ENCODE results near the gene DNAJB12.
"Not testable (repeated sequence)": the region's sequence is repeated elsewhere in the genome, so short reads cannot be mapped to it uniquely, and the experiment has no call there.

The DNAJB12 gene

DNA sequence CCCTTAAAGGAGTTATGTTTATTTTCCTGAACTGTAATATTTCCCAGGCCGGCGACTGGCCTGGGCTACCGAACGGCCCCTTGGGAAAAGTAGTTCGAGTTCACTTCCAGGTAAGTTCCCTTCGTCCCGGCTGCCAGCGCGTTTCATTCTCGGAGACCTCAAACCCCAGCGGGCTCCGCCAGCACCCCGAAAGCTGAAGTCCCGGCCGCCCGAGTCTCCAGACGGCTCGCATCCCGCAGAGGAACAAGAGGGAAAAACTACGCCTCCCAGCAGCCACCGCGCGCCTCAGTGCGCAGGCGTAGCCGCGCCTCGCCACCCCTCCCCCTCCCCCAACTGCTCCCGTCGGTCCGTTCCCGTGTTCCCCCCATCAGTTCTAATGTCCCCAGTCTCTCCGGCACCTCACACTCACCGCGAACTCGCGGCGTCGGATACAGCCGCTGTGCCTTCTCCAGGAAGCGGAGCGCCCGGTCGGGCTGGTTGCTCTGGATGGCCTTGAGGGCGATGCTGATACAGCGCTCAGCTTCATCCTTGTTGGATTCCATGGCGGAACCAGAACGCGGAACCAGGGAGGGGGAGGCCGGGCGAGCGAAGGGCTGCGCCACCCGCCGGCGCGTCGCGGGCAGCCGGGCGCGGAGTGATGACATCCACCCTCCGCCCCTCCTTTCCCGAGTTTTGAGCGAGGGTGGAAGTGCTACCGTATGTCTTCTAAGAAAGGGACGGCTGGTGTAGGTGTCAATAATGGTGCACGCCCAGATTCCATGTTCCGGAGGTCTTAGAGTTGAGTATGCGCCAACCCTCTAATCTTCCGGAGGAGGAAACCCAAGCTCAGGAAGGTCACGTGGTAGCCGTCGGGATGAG, at the start of gene DNAJB12:
Gene DNAJB12, minus strand, starts transcription at position 564 of the 858 bp plus-strand sequence. Its CDS starts 22 bp downstream, at position 542.
- TF ChIP-seq, protein P1, sequence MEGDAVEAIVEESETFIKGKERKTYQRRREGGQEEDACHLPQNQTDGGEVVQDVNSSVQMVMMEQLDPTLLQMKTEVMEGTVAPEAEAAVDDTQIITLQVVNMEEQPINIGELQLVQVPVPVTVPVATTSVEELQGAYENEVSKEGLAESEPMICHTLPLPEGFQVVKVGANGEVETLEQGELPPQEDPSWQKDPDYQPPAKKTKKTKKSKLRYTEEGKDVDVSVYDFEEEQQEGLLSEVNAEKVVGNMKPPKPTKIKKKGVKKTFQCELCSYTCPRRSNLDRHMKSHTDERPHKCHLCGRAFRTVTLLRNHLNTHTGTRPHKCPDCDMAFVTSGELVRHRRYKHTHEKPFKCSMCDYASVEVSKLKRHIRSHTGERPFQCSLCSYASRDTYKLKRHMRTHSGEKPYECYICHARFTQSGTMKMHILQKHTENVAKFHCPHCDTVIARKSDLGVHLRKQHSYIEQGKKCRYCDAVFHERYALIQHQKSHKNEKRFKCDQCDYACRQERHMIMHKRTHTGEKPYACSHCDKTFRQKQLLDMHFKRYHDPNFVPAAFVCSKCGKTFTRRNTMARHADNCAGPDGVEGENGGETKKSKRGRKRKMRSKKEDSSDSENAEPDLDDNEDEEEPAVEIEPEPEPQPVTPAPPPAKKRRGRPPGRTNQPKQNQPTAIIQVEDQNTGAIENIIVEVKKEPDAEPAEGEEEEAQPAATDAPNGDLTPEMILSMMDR (IDR thresholded peaks at IDR 0.05; ENCODE audit: low read depth, low read length), result no peak
- DNase-seq (ENCODE audit: low read depth in 2 of 2), result peak; percentile 97
- peak within 1 kb of the TSS; percentile 86 to 99 for H3K4me3 ChIP-seq (replicated peaks in 1 of 2; ENCODE audit: low read depth in 2 of 2, low read length in 2 of 2)

DNA sequence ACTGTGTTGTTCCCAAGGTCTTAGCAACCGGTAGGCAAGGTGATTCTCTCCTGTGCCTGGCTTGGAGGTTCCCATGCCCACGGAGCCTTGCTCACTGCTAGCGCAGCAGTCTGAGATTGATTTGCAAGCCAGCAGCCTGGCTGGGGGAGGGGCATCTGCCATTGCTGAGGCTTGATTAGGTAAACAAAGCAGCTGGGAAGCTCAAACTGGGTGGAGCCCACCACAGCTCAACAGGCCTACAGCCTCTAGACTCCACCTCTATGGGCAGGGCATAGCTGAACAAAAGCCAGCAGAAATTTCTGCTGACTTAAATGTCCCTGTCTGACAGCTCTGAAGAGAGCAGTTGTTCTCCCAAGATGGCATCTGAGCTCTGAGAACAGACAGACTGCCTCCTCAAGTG, 40.9 kb upstream of the DNAJB12 start:
- not testable (repeated sequence) for H3K4me3 ChIP-seq (replicated peaks in 1 of 2; ENCODE audit: low read depth in 2 of 2, low read length in 2 of 2); DNase-seq (ENCODE audit: low read depth in 2 of 2)

DNA sequence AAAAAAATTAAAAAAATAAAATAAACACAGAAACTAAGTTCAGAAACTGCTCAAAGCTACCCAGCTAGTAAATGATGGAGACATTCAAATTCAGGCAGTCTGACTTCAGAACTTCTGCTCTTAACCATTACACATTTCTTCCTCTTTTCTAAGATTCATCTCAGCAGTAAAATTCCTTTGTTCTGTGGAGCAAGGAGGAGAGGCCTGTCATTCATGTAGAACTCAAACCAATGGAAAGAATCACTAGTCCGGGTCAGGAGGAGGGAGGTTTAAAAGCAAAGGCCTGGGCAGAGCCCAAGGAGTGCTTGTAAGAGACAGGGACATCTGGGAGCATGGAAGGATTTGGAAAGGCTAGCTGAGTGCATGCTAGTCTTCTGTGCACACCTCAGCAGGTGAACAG, 37.9 kb upstream of the DNAJB12 start:
- H3K4me3 ChIP-seq (replicated peaks in 1 of 2; ENCODE audit: low read depth in 2 of 2, low read length in 2 of 2), result no peak overlapping the region
- TF ChIP-seq, protein P1 (IDR thresholded peaks at IDR 0.05; ENCODE audit: low read depth, low read length), result no peak
- no peak for DNase-seq (ENCODE audit: low read depth in 2 of 2)

GRCh38 chr10:72390764-72391163, 36.0 kb upstream of the DNAJB12 start:
- no peak overlapping the region for H3K4me3 ChIP-seq (replicated peaks in 1 of 2; ENCODE audit: low read depth in 2 of 2, low read length in 2 of 2)
- TF ChIP-seq, protein P1 (IDR thresholded peaks at IDR 0.05; ENCODE audit: low read depth, low read length), result no peak
- no peak for DNase-seq (ENCODE audit: low read depth in 2 of 2)

DNA sequence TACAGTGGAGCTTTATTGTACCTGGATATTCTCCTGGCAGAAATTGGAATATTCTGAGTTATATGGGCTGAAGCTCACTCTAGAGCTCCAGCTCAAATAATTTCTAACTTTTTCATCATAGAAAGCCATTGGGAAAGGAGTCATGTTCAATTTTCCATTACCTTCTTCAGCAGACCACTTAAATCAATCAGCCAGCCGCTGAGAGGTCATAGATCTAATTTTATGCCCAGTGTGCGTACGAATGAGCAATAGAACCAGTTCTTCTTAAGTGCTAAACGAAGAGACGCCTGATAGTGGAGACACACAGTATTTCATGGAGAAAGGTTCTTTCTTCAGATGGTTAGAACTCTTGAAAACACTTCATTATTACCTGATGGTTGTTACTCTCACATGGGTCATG, 35.0 kb upstream of the DNAJB12 start:
- no peak for DNase-seq (ENCODE audit: low read depth in 2 of 2)
- TF ChIP-seq, protein P1 (IDR thresholded peaks at IDR 0.05; ENCODE audit: low read depth, low read length), result no peak
- no peak overlapping the region for H3K4me3 ChIP-seq (replicated peaks in 1 of 2; ENCODE audit: low read depth in 2 of 2, low read length in 2 of 2)

- H3K4me3 ChIP-seq (replicated peaks in 1 of 2; ENCODE audit: low read depth in 2 of 2, low read length in 2 of 2), result no peak overlapping the region
- DNase-seq (ENCODE audit: low read depth in 2 of 2), result no peak
- TF ChIP-seq, protein P1 (IDR thresholded peaks at IDR 0.05; ENCODE audit: low read depth, low read length), result no peak
Observed at GRCh38 chr10:72389014-72389413, 34.3 kb upstream of the DNAJB12 start.

DNA sequence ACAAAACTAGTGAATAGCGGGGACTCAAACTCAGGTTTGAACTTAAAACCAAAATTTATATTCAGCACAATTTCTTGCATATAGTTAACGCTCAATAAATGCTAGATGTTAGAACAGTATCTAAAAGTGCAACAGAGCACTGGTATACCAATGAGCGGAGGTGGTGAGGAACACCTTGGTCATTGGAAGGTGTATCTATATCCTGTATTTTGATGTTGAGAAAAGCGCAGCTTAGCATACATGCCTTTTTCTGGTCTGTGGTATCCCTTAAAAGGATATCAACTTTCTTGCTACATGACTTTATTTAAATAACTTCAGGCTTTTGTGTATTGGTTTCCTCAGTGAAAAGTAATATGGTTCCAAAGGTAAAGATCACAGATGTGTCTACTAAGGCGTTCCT, 33.3 kb upstream of the DNAJB12 start:
- no peak overlapping the region for H3K4me3 ChIP-seq (replicated peaks in 1 of 2; ENCODE audit: low read depth in 2 of 2, low read length in 2 of 2)
- DNase-seq (ENCODE audit: low read depth in 2 of 2), result no peak
- TF ChIP-seq, protein P1 (IDR thresholded peaks at IDR 0.05; ENCODE audit: low read depth, low read length), result no peak
